NCI-H2081 (cell line): ENCODE data around the gene YARS1.

ENCODE experiments used
- DNase-seq, 2 experiments: peaks; one replicate each; lab custom pipeline; 2025; lab: John Stamatoyannopoulos, UW

YARS1 gene

GRCh38 chr1:32763221-32763620 is 53.9 kb downstream of the YARS1 start:
- no peak for DNase-seq

- no peak for DNase-seq
Measured at GRCh38 chr1:32761936-32762335, 55.2 kb downstream of the YARS1 start.

GRCh38 chr1:32761253-32761877 is 55.8 kb downstream of the YARS1 start:
- no peak for DNase-seq

GRCh38 chr1:32759997-32760623 is 57.0 kb downstream of the YARS1 start:
- no peak for DNase-seq

- no peak for DNase-seq
Measured at GRCh38 chr1:32759521-32759981, 57.6 kb downstream of the YARS1 start.

- no peak for DNase-seq
Measured at GRCh38 chr1:32758795-32759430, 58.2 kb downstream of the YARS1 start.

- DNase-seq = no peak
Measured at GRCh38 chr1:32758177-32758794, 58.9 kb downstream of the YARS1 start.

- DNase-seq = no peak
Measured at GRCh38 chr1:32757213-32757895, 59.8 kb downstream of the YARS1 start.

GRCh38 chr1:32755810-32756159 is 61.4 kb downstream of the YARS1 start:
- no peak for DNase-seq

GRCh38 chr1:32755098-32755809 is 61.9 kb downstream of the YARS1 start:
- DNase-seq = no peak

GRCh38 chr1:32754317-32755097 is 62.7 kb downstream of the YARS1 start:
- no peak for DNase-seq

- DNase-seq = peak; percentile 69 to 78
Measured at GRCh38 chr1:32753532-32754316, 63.4 kb downstream of the YARS1 start.

GRCh38 chr1:32749771-32750170 is 67.4 kb downstream of the YARS1 start:
- no peak for DNase-seq

GRCh38 chr1:32749332-32749731 is 67.8 kb downstream of the YARS1 start:
- no peak for DNase-seq

GRCh38 chr1:32748926-32749325 is 68.2 kb downstream of the YARS1 start:
- DNase-seq = no peak

GRCh38 chr1:32748348-32748747 is 68.8 kb downstream of the YARS1 start:
- DNase-seq = no peak

GRCh38 chr1:32746130-32746529 is 71.0 kb downstream of the YARS1 start:
- peak in 1 of 2 experiments; percentile 37 for DNase-seq

- no peak for DNase-seq
Measured at GRCh38 chr1:32744071-32744425, 73.1 kb downstream of the YARS1 start.

- DNase-seq = no peak
Measured at GRCh38 chr1:32743380-32744070, 73.6 kb downstream of the YARS1 start.

- no peak for DNase-seq
Measured at GRCh38 chr1:32742956-32743355, 74.2 kb downstream of the YARS1 start.
